NT2/D1 (cell line): ENCODE results near the gene RAP1B.

Experiments
- SUZ12 ChIP-seq: IDR thresholded peaks from 2 replicates; pipeline ENCODE4 v1.6.1; 2011; ENCODE audit not compliant: insufficient read length, insufficient read depth; ENCODE audit errors: extremely low read depth
- YY1 ChIP-seq: IDR thresholded peaks from 2 replicates; pipeline ENCODE4 v1.6.1; 2011; ENCODE audit not compliant: insufficient read length, insufficient read depth
- ZNF274 ChIP-seq: IDR thresholded peaks from 2 replicates; pipeline ENCODE4 v1.6.1; 2011; ENCODE audit warnings: mild to moderate bottlenecking, low read depth, low read length

DNA sequence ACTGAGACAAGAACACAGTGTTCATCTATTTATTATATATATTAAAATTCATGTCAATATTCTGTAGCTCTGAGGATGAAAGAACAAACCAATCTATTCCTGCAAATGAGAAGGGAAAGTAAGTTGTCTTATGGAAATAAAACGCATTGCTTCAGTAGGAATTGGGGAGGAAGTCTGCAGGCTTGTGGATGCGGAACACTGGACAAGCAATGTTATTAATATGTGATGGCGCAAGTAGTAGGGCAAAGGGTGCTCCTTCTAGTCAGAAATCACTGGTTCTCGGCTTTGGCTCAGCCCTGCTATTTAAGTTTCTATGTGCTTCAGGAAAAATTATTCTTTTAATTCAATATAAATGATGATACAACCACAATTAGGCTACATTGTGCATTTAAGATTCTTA, 28.8 kb upstream of the RAP1B start:
- TF ChIP-seq ZNF274 (no peak), YY1 (no peak), SUZ12 (no peak)
